KOPT-K1 (cell line): ENCODE results near the gene GNA12.

Source experiments
- H3K27ac ChIP-seq: fragments of 200-600 bp; sonication (generic); 2 replicates; pipeline ENCODE4 v1.5.1; 2016; ENCODE audit warnings: antibody characterized with exemption, mild to moderate bottlenecking, low read depth, low read length; ENCODE audit not compliant: poor library complexity, severe bottlenecking
- H3K36me3 ChIP-seq: fragments of 200-600 bp; sonication (generic); 2 replicates; pipeline ENCODE4 v1.5.1; 2017; ENCODE audit warnings: antibody characterized with exemption, mild to moderate bottlenecking, low read length, moderate library complexity; ENCODE audit not compliant: insufficient read depth
- H3K9me3 ChIP-seq: fragments of 200-600 bp; sonication (generic); 2 replicates; pipeline ENCODE4 v1.5.1; 2017; ENCODE audit warnings: antibody characterized with exemption, low read length, mild to moderate bottlenecking; ENCODE audit not compliant: insufficient read depth, poor library complexity, severe bottlenecking

Gene GNA12

GRCh38 chr7:2873686-2874551, 29.8 kb upstream of the GNA12 start:
- Histone ChIP-seq H3K9me3 (no peaks in the 10 kb centered on the region), H3K36me3 (no peaks in the 10 kb centered on the region), H3K27ac (peak overlapping the region; percentile 12)

GRCh38 chr7:2873146-2873545, 29.0 kb upstream of the GNA12 start:
- Histone ChIP-seq H3K27ac (no peak overlapping the region), H3K9me3 (no peaks in the 10 kb centered on the region)

GRCh38 chr7:2872296-2872874, 28.3 kb upstream of the GNA12 start:
- no peaks in the 10 kb centered on the region for H3K9me3 ChIP-seq
- no peak overlapping the region for H3K27ac ChIP-seq
- H3K36me3 ChIP-seq: no peaks in the 10 kb centered on the region

More at GRCh38 chr7:2873146-2873545, 29.0 kb upstream of the GNA12 start:
- no peaks in the 10 kb centered on the region for H3K36me3 ChIP-seq

GRCh38 chr7:2870471-2870931, 26.4 kb upstream of the GNA12 start:
- H3K36me3 ChIP-seq: no peaks in the 10 kb centered on the region
- H3K9me3 ChIP-seq: no peaks in the 10 kb centered on the region
- H3K27ac ChIP-seq: peak overlapping the region; percentile 21

- H3K27ac ChIP-seq: peak overlapping the region; percentile 21
Measured at GRCh38 chr7:2869981-2870380, 25.9 kb upstream of the GNA12 start.

GRCh38 chr7:2866601-2867000, 22.5 kb upstream of the GNA12 start:
- no peaks in the 10 kb centered on the region for H3K36me3 ChIP-seq
- H3K9me3 ChIP-seq: no peaks in the 10 kb centered on the region
- no peak overlapping the region for H3K27ac ChIP-seq

More at GRCh38 chr7:2869981-2870380, 25.9 kb upstream of the GNA12 start:
- Histone ChIP-seq H3K36me3 (no peaks in the 10 kb centered on the region), H3K9me3 (no peaks in the 10 kb centered on the region)

GRCh38 chr7:2864999-2865670, 21.0 kb upstream of the GNA12 start:
- H3K36me3 ChIP-seq: no peaks in the 10 kb centered on the region

GRCh38 chr7:2864204-2864985, 20.3 kb upstream of the GNA12 start:
- Histone ChIP-seq H3K36me3 (no peaks in the 10 kb centered on the region), H3K9me3 (no peaks in the 10 kb centered on the region), H3K27ac (no peak overlapping the region)

More at GRCh38 chr7:2864999-2865670, 21.0 kb upstream of the GNA12 start:
- H3K27ac ChIP-seq: no peak overlapping the region
- no peaks in the 10 kb centered on the region for H3K9me3 ChIP-seq

GRCh38 chr7:2863461-2864066, 19.5 kb upstream of the GNA12 start:
- no peak overlapping the region for H3K27ac ChIP-seq
- no peaks in the 10 kb centered on the region for H3K9me3 ChIP-seq

GRCh38 chr7:2862831-2863361, 18.8 kb upstream of the GNA12 start:
- Histone ChIP-seq H3K9me3 (no peaks in the 10 kb centered on the region), H3K36me3 (no peaks in the 10 kb centered on the region), H3K27ac (no peak overlapping the region)

More at GRCh38 chr7:2863461-2864066, 19.5 kb upstream of the GNA12 start:
- no peaks in the 10 kb centered on the region for H3K36me3 ChIP-seq

GRCh38 chr7:2861509-2861908, 17.4 kb upstream of the GNA12 start:
- Histone ChIP-seq H3K9me3 (no peaks in the 10 kb centered on the region), H3K36me3 (no peaks in the 10 kb centered on the region), H3K27ac (no peak overlapping the region)

GRCh38 chr7:2860627-2861133, 16.6 kb upstream of the GNA12 start:
- Histone ChIP-seq H3K27ac (no peak overlapping the region), H3K36me3 (no peaks in the 10 kb centered on the region), H3K9me3 (no peaks in the 10 kb centered on the region)

GRCh38 chr7:2859952-2860351, 15.8 kb upstream of the GNA12 start:
- no peaks in the 10 kb centered on the region for H3K9me3 ChIP-seq
- no peaks in the 10 kb centered on the region for H3K36me3 ChIP-seq
- no peak overlapping the region for H3K27ac ChIP-seq

- Histone ChIP-seq H3K9me3 (no peaks in the 10 kb centered on the region), H3K27ac (no peak overlapping the region), H3K36me3 (no peaks in the 10 kb centered on the region)
Measured at GRCh38 chr7:2858621-2859020, 14.5 kb upstream of the GNA12 start.
